Measurements from ENCODE around the gene RTN4. TPM values are rescaled to one million over a fixed set of nuclear protein-coding genes. Genes with fewer than 3 reads are reported as not detected.

RTN4 gene
- total RNA-seq, 4 donors from 2014 or later, result 216 to 304 (median 228) TPM

DNA sequence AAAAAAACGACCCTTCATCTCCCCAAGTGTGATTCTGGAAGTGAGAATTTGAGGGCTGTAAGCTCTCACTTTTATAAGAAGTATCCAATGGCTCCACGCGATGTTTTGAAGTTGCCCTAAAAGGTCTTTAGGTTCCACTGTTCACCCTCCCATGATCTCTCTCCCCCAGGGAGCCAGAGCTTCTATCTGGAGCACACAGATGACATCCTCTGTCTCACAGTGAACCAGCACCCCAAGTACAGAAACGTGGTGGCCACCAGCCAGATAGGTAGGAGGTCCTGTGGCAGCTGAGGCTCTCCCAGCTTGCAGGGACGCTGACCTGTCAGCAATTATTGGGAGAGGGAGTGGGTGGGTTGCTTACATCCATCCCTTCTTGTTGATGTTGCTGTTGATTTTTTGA is 97.8 kb downstream of the RTN4 start:
- TF ChIP-seq POLR2AphosphoS5 (IDR thresholded peaks at IDR 0.05), result no peak
- TF ChIP-seq POLR2A (IDR thresholded peaks at IDR 0.05), result no peak
- no peak for TF ChIP-seq CTCF (IDR thresholded peaks at IDR 0.05)
- no peak for TF ChIP-seq EP300 (IDR thresholded peaks at IDR 0.05)
- whole genome bisulfite sequencing, 2 donors (ENCODE audit: low coverage in 1 of 2), result 83% methylated on average over 3 of the region's 5 CpGs; no CpG with 5 or more reads in 1 of the 2 donors

GRCh38 chr2:54950811-54951210 is 99.4 kb downstream of the RTN4 start:
- no peak for ATAC-seq
- H3K4me3 ChIP-seq, result no peak overlapping the region
- WGBS, 2 donors (ENCODE audit: low coverage in 1 of 2), result 80% methylated on average over 1 of the region's 3 CpGs; no CpG with 5 or more reads in 1 of the 2 donors

More for the DNA sequence above, 97.8 kb downstream of the RTN4 start:
- ATAC-seq, result no peak
- Histone ChIP-seq H3K27me3 (no peaks in the 10 kb centered on the region), H3K4me1 (peaks cover 0 to 7% (median 0%) of the 10 kb centered on the region in 3 donors), H3K27ac (no peak overlapping the region), H3K9me3 (no peaks in the 10 kb centered on the region), H3K36me3 (no peaks in the 10 kb centered on the region), H3K4me3 (no peak overlapping the region)

GRCh38 chr2:54949431-54949830 is 100.8 kb downstream of the RTN4 start:
- no peak for ATAC-seq
- Histone ChIP-seq H3K4me1 (peaks cover 0 to 14% (median 3%) of the 10 kb centered on the region in 3 donors), H3K36me3 (no peaks in the 10 kb centered on the region), H3K4me3 (no peak overlapping the region), H3K9me3 (no peaks in the 10 kb centered on the region), H3K27me3 (no peaks in the 10 kb centered on the region), H3K27ac (no peak overlapping the region)
- WGBS, 2 donors (ENCODE audit: low coverage in 1 of 2), result 96 to 98% methylated on average over 4 to 6 of the region's 6 CpGs
- TF ChIP-seq POLR2A (IDR thresholded peaks at IDR 0.05) (no peak), POLR2AphosphoS5 (IDR thresholded peaks at IDR 0.05) (no peak), EP300 (IDR thresholded peaks at IDR 0.05) (no peak), CTCF (IDR thresholded peaks at IDR 0.05) (no peak)

More at GRCh38 chr2:54950811-54951210, 99.4 kb downstream of the RTN4 start:
- TF ChIP-seq CTCF (IDR thresholded peaks at IDR 0.05) (no peak), EP300 (IDR thresholded peaks at IDR 0.05) (no peak), POLR2A (IDR thresholded peaks at IDR 0.05) (no peak), POLR2AphosphoS5 (IDR thresholded peaks at IDR 0.05) (no peak)
- Histone ChIP-seq H3K27me3 (no peaks in the 10 kb centered on the region), H3K4me1 (peaks cover 0 to 9% (median 3%) of the 10 kb centered on the region in 3 donors), H3K9me3 (no peaks in the 10 kb centered on the region), H3K36me3 (no peaks in the 10 kb centered on the region), H3K27ac (no peak overlapping the region)

DNA sequence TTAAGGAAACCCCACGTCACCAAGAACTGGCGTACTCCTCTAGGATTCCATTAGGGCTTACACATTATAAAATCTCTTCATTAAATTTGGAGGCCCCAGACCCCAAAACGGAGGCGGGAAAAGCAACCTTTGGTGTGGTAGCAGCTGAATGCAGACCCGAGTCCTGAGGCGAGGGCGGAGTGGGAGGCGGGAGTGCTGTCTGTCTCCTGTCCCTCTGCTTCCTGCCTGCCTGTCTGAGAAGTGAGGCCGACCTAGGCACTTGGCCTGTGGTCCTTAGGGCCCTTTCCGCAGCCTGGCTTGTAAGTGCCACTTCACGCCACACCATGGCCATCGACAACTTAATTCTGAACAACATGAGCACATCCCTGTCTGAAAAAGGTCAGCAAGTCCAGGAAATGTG is 102.1 kb downstream of the RTN4 start:
- 85% methylated on average over 9 of the region's 12 CpGs; no CpG with 5 or more reads in 1 of the 2 donors for WGBS, 2 donors (ENCODE audit: low coverage in 1 of 2)
- Histone ChIP-seq H3K36me3 (no peaks in the 10 kb centered on the region), H3K4me1 (peaks cover 0 to 14% (median 3%) of the 10 kb centered on the region in 3 donors), H3K27me3 (no peaks in the 10 kb centered on the region), H3K27ac (no peak overlapping the region), H3K4me3 (no peak overlapping the region), H3K9me3 (no peaks in the 10 kb centered on the region)
- no peak for TF ChIP-seq EP300 (IDR thresholded peaks at IDR 0.05)
- no peak for TF ChIP-seq POLR2AphosphoS5 (IDR thresholded peaks at IDR 0.05)
- TF ChIP-seq POLR2A (IDR thresholded peaks at IDR 0.05), result no peak
- TF ChIP-seq CTCF (IDR thresholded peaks at IDR 0.05), result no peak
- ATAC-seq, result no peak

DNA sequence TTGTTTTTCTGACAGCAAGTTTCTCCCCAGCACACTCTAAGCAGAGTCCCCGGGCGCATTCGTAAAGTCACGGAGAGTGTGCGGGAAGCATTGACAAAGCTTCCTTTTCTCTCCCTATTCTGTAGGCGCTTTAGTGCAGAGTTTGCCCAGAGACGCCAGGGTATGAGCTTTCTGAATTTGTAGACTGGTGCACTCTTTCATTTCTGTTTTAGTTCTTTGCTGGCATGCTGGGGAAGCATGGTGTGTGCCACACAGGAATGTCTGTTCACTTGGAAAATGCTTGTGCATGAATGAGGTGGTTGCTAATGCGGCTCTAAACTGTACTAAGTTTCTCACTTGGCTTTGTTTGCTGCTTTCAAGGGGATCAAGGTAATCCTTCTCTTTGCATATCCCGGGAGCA is 102.6 kb downstream of the RTN4 start:
- TF ChIP-seq POLR2A (IDR thresholded peaks at IDR 0.05), result no peak
- no peak for TF ChIP-seq POLR2AphosphoS5 (IDR thresholded peaks at IDR 0.05)
- TF ChIP-seq CTCF (IDR thresholded peaks at IDR 0.05), result no peak
- TF ChIP-seq EP300 (IDR thresholded peaks at IDR 0.05), result no peak
- H3K27me3 ChIP-seq, result no peaks in the 10 kb centered on the region
- no peak overlapping the region for H3K27ac ChIP-seq
- H3K36me3 ChIP-seq, result no peaks in the 10 kb centered on the region
- peaks cover 0 to 14% (median 3%) of the 10 kb centered on the region in 3 donors for H3K4me1 ChIP-seq
- H3K4me3 ChIP-seq, result no peak overlapping the region
- H3K9me3 ChIP-seq, result no peaks in the 10 kb centered on the region
- 85 to 87% methylated on average over 3 to 8 of the region's 9 CpGs for WGBS, 2 donors (ENCODE audit: low coverage in 1 of 2)
- no peak for ATAC-seq

Data from gastroesophageal sphincter (tissue), 4 donors.